ENCODE data around the gene TMEM120A.
A peak's percentile ranks its signal among the peaks of the same experiment; 100 is the strongest.

The TMEM120A gene

DNA sequence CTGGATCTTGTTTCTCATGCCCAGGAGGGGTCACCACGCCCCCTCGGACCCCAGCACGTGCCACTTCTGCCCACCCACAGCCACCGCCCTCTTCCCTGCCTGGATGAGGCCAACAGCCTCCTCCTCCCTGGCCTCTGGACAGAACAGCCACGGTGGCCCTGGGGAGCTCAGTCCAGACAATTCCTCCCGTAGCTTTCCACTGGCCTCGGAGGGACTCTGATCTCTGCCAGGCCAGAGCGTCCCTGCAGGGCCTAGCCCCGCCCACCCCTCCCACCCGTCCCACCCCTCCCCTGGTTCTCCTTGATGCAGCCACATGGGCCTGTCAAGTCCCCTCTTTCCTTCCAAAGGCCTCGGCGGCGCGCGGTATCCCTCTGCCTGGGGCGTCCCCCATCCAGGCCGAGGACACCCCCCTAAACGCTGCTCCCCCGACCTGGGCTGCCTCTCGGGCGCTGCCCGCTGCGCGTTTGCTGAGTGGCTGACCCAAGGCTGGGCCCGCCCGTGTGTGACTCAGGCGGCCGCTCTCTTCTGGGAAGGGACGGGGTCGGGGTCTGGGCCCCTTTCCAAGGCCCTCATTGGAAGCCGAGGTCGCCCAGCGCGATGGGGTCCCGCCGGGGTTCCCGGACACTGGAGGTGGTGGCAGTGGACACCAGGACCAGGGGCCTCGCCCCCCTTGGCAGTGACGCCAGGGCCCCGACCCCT, 557 bp downstream of the TMEM120A start:
- H3K9ac ChIP-seq (ENCODE audit: low read depth, low read length) = peak overlapping the region; percentile 51; the same call in 1 of the 2 replicates
- no peaks in the 10 kb centered on the region for H3K27me3 ChIP-seq (ENCODE audit: insufficient read depth, low read length)
- H3K4me3 ChIP-seq (ENCODE audit: low read length) = peak overlapping the region; percentile 80
- H3K36me3 ChIP-seq (ENCODE audit: insufficient read depth, low read depth, low read length) = peaks cover 7% of the 10 kb centered on the region; the same call in 1 of the 2 replicates
- no peak overlapping the region for H3K27ac ChIP-seq (ENCODE audit: low read length)
- peaks cover 3% of the 10 kb centered on the region; the same call in 1 of the 2 replicates for H3K4me1 ChIP-seq (ENCODE audit: insufficient read depth, low read length)
- no peaks in the 10 kb centered on the region for H3K9me3 ChIP-seq (ENCODE audit: insufficient read depth, low read depth, low read length)

DNA sequence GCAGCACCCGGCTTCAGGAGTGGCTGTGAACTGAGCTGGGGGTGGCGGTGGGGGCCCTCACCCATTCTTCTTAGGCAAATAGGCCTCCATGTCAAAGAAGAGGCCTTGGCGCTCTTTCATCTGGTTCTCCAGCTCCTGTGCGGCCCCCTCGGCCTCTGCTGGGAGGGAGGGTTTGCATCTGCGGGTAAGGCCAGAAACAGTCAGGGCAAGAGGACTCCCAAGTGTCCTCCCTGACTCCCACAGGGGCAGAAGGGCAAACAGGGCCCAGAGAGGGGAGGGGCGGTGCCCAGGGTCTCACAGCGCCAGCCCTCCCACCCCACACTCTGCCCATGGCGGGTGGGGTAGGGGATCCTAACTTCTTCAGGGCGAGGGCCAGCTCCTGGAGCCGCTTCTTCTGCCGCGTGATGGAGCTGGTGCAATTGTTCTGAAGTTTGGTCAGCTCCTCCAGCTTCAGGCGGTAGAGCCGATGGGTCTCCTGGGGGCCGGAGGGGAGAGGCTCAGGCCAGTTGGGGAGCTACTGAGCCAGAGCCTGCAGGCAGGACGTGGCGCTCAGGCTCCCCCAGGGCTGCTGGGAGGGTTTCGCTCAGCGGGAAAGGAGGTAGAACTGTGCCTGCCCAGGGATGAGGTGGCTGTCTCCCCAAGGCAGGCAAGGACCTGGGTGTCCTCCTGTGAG, 2.2 kb downstream of the TMEM120A start:
- H3K4me1 ChIP-seq (ENCODE audit: insufficient read depth, low read length) = peaks cover 3% of the 10 kb centered on the region; the same call in 1 of the 2 replicates
- H3K27ac ChIP-seq (ENCODE audit: low read length) = no peak overlapping the region
- H3K9ac ChIP-seq (ENCODE audit: low read depth, low read length) = no peak overlapping the region

DNA sequence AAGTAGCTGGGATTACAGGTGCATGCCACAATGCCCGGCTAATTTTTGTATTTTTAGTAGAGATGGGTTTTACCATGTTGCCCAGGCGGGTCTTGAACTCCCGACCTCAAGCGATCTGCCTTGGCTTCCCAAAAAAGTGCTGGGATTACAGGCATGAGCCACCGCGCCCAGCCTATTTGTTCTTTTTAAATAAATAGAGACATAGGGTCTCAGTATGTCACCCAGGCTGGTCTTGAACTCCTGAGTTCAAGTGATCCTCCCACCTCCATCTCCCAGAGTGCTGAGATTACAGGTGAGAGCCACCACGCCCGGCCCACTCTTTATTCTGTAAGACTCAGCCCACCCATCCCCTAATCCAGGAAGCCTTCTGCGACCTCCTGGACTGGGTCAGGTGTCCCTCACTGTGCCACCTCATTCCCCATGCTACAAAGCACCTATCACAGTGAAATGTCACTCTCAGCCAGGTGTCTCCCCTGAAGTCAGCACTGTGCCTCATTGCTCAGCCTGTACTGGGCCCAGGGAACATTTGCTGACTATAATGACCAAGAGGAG, 2.8 kb downstream of the TMEM120A start:
- H3K27me3 ChIP-seq (ENCODE audit: insufficient read depth, low read length) = no peaks in the 10 kb centered on the region
- H3K9ac ChIP-seq (ENCODE audit: low read depth, low read length) = no peak overlapping the region
- H3K4me1 ChIP-seq (ENCODE audit: insufficient read depth, low read length) = peaks cover 3% of the 10 kb centered on the region; the same call in 1 of the 2 replicates
- no peaks in the 10 kb centered on the region for H3K9me3 ChIP-seq (ENCODE audit: insufficient read depth, low read depth, low read length)
- no peak overlapping the region for H3K4me3 ChIP-seq (ENCODE audit: low read length)
- no peak overlapping the region for H3K27ac ChIP-seq (ENCODE audit: low read length)
- H3K36me3 ChIP-seq (ENCODE audit: insufficient read depth, low read depth, low read length) = peaks cover 17% of the 10 kb centered on the region

More for the DNA sequence above, 2.2 kb downstream of the TMEM120A start:
- Histone ChIP-seq H3K36me3 (ENCODE audit: insufficient read depth, low read depth, low read length) (peaks cover 14% of the 10 kb centered on the region), H3K9me3 (ENCODE audit: insufficient read depth, low read depth, low read length) (no peaks in the 10 kb centered on the region), H3K4me3 (ENCODE audit: low read length) (no peak overlapping the region), H3K27me3 (ENCODE audit: insufficient read depth, low read length) (no peaks in the 10 kb centered on the region)

DNA sequence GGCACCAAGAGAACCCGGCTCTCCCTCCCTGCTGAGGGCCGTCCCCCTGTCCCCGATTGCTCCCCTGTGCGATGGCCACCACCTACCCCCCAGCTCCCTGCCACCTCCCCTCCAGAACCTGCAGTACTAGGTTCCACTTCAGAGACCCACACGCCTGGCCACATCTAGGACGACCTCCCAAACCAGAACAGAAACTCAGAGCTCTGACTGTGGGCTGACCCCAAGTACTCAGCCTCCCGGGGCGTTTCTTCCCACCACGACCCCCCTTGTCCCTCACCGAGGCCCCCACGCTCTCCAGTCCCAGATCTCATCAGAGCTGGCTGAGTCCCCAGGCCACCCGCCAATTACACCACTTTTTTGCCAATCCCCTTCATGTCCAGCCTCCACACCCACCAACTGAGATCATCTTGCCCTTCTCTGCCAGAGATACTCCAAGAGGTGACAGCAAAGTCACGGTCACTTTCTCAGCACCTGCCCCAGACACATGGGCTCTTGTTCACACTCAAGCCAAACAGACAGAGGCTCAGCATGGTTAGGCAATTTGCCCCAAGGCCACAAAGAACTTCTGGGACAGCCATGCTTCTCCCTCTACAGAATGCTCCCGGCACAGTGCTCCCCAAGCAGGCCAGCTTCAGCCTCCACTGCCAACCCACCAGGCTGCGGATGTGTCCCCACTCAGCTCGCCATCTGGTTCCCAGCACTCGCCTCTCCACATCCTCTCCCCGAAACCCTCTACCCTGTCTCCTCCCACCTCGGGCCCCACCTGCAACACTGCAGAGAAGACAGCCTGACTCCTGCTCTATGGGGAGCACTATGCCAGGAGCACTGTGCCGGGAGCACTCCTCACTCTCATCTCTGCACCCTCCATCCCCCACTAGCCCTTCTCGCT, 4.7 kb downstream of the TMEM120A start:
- Histone ChIP-seq H3K27ac (ENCODE audit: low read length) (no peak overlapping the region), H3K36me3 (ENCODE audit: insufficient read depth, low read depth, low read length) (peaks cover 32% of the 10 kb centered on the region), H3K27me3 (ENCODE audit: insufficient read depth, low read length) (no peaks in the 10 kb centered on the region), H3K4me1 (ENCODE audit: insufficient read depth, low read length) (peaks cover under 1% of the 10 kb centered on the region; the same call in 1 of the 2 replicates), H3K9me3 (ENCODE audit: insufficient read depth, low read depth, low read length) (no peaks in the 10 kb centered on the region), H3K9ac (ENCODE audit: low read depth, low read length) (no peak overlapping the region), H3K4me3 (ENCODE audit: low read length) (no peak overlapping the region)

DNA sequence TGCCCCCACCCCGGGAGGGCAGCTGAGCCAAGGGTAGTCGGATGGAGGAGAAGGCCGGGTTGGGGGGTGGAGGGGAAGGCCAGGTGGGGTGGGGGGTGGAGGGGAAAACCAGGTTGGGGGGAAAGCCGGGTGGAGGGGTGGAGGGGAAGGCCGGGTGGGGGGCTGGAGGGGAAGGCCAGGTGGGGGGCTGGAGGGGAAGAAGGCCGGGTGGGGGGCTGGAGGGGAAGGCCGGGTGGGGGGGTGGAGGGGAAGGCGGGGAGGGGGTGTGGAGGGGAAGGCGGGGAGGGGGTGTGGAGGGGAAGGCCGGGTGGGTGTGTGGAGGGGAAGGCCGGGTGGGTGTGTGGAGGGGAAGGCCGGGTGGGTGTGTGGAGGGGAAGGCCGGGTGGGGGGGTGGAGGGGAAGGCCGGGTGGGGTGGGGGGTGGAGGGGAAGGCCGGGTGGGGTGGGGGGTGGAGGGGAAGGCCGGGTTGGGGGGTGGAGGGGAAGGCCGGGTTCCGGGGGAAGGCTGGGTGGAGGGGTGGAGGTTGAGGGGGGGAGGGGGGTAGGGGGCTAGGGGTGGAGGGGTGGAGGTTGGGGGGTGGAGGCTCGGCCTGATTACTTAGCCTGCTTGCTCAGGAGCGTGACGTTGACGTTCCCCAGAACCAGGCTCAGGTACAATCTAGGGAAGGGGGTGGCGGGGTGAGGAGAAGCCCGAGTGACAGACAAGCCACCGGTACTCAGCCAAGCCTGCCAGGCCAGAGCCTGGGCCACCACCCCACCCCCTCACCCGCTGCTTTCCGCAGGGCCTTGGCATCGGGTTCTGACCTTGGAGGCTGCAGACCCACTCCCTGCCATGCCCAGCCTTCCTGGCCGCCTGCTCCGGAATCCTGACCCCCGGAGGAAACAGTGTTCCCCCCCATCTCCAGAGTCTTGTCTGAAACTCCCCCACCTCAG, 5.6 kb downstream of the TMEM120A start:
- Histone ChIP-seq H3K36me3 (ENCODE audit: insufficient read depth, low read depth, low read length) (peaks cover 41% of the 10 kb centered on the region), H3K9me3 (ENCODE audit: insufficient read depth, low read depth, low read length) (no peaks in the 10 kb centered on the region), H3K9ac (ENCODE audit: low read depth, low read length) (no peak overlapping the region), H3K4me1 (ENCODE audit: insufficient read depth, low read length) (no peaks in the 10 kb centered on the region), H3K27ac (ENCODE audit: low read length) (no peak overlapping the region), H3K27me3 (ENCODE audit: insufficient read depth, low read length) (no peaks in the 10 kb centered on the region), H3K4me3 (ENCODE audit: low read length) (no peak overlapping the region)

DNA sequence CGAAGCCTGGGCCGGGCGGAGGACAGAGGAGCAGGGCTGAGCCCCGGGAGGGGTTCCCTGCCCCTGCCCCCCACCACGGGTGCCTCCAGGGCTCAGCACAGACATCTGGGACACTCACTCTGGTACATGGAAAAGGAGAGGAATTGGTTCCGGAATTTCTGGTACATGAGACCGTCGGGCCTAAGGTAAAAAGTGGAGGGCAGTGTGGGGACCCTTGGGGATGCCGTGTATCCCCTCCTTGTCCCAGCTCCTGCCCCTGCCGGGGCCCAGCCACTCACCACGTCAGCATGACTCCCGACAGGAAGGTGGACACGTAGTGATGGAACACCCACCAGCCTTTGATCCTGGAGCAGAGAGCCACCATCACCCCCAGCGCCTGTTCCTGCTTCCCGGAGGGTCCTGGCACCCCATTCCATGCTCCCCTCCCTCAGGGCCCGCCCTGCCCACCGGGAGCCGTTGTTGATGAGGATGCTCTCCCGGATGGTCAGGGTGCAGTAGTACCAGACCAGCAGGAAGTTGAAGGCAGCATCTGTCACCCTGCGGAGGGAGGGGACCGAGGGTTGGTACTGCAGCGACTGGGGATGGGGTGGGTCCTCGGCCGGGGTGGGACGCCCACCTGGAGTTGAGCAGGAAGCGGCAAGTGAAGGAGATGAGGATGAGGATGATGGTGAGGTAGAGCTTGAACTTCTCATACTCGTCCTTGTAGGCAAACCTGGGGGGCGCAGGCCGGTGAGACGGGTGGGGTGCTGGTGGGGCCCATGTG, 6.4 kb downstream of the TMEM120A start:
- Histone ChIP-seq H3K9me3 (ENCODE audit: insufficient read depth, low read depth, low read length) (no peaks in the 10 kb centered on the region), H3K9ac (ENCODE audit: low read depth, low read length) (no peak overlapping the region), H3K27me3 (ENCODE audit: insufficient read depth, low read length) (no peaks in the 10 kb centered on the region), H3K36me3 (ENCODE audit: insufficient read depth, low read depth, low read length) (peaks cover 49% of the 10 kb centered on the region), H3K4me1 (ENCODE audit: insufficient read depth, low read length) (no peaks in the 10 kb centered on the region), H3K4me3 (ENCODE audit: low read length) (no peak overlapping the region), H3K27ac (ENCODE audit: low read length) (no peak overlapping the region)

DNA sequence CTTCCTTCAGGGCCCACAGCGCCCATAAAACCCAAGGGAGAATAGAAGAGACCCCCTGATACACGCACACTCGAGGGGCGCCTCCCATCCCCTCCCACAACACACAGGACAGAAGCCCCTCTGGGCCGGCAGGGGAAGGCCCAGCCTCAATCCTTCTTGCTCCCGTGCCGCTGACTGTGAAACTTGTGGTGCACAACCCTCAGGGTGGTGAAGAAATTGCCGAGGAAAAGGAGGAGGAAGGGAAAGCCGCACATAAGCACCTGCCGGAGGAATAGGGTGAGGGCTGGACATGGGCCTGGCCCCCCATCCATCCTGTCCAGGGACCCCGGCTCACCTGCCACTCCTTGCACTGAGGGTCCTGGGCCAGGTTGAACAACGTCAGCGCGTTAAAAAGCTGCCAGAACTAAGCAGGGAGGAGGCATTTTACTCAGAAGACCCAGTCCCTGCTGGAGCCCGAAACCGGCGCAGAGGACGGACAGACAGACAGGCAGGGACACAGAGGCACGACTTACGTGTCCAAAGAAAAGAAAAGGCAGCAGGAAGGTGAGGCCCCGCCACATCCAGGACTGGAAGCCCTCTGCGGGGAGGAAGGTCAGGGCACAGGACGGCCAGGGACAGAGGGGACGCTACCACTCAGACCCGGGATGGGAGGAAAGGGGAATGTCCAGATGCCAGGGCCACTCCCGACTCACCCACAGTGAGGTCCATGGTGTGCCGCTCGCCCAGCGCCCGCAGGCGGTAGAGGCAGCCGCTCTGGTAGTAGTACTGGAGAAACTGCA, 7.2 kb downstream of the TMEM120A start:
- Histone ChIP-seq H3K9ac (ENCODE audit: low read depth, low read length) (no peak overlapping the region), H3K9me3 (ENCODE audit: insufficient read depth, low read depth, low read length) (no peaks in the 10 kb centered on the region), H3K4me1 (ENCODE audit: insufficient read depth, low read length) (no peaks in the 10 kb centered on the region), H3K27ac (ENCODE audit: low read length) (no peak overlapping the region), H3K27me3 (ENCODE audit: insufficient read depth, low read length) (no peaks in the 10 kb centered on the region), H3K36me3 (ENCODE audit: insufficient read depth, low read depth, low read length) (peaks cover 57% of the 10 kb centered on the region), H3K4me3 (ENCODE audit: low read length) (no peak overlapping the region)

DNA sequence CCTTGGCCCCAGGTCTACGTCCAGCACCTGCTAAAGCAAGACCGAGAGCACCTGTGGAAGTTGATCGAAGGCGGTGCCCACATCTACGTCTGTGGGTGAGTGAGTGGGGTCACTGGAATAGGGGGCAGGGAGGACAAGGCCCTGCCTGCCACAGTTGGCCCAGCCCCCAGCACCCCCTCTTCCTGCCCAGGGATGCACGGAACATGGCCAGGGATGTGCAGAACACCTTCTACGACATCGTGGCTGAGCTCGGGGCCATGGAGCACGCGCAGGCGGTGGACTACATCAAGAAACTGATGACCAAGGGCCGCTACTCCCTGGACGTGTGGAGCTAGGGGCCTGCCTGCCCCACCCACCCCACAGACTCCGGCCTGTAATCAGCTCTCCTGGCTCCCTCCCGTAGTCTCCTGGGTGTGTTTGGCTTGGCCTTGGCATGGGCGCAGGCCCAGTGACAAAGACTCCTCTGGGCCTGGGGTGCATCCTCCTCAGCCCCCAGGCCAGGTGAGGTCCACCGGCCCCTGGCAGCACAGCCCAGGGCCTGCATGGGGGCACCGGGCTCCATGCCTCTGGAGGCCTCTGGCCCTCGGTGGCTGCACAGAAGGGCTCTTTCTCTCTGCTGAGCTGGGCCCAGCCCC, 8.1 kb downstream of the TMEM120A start:
- H3K4me1 ChIP-seq (ENCODE audit: insufficient read depth, low read length) = no peaks in the 10 kb centered on the region
- H3K27ac ChIP-seq (ENCODE audit: low read length) = no peak overlapping the region
- no peaks in the 10 kb centered on the region for H3K9me3 ChIP-seq (ENCODE audit: insufficient read depth, low read depth, low read length)
- peaks cover 66% of the 10 kb centered on the region for H3K36me3 ChIP-seq (ENCODE audit: insufficient read depth, low read depth, low read length)
- no peak overlapping the region for H3K9ac ChIP-seq (ENCODE audit: low read depth, low read length)
- H3K27me3 ChIP-seq (ENCODE audit: insufficient read depth, low read length) = no peaks in the 10 kb centered on the region
- no peak overlapping the region for H3K4me3 ChIP-seq (ENCODE audit: low read length)

DNA sequence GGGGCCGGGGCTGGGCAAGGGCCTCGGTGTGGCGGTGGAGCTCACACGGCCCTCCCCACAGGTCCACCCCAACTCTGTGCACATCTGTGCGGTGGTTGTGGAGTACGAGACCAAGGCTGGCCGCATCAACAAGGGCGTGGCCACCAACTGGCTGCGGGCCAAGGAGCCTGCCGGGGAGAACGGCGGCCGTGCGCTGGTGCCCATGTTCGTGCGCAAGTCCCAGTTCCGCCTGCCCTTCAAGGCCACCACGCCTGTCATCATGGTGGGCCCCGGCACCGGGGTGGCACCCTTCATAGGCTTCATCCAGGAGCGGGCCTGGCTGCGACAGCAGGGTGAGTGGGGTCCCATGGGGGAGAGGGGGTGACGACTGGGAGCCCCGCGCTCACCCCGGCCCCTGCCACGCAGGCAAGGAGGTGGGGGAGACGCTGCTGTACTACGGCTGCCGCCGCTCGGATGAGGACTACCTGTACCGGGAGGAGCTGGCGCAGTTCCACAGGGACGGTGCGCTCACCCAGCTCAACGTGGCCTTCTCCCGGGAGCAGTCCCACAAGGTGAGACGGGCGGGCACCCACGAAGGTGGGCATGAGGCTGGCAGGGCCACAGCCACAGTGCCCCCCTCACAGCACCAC, 8.8 kb downstream of the TMEM120A start:
- Histone ChIP-seq H3K9ac (ENCODE audit: low read depth, low read length) (no peak overlapping the region), H3K27ac (ENCODE audit: low read length) (no peak overlapping the region), H3K4me1 (ENCODE audit: insufficient read depth, low read length) (no peaks in the 10 kb centered on the region), H3K4me3 (ENCODE audit: low read length) (no peak overlapping the region), H3K9me3 (ENCODE audit: insufficient read depth, low read depth, low read length) (no peaks in the 10 kb centered on the region), H3K27me3 (ENCODE audit: insufficient read depth, low read length) (no peaks in the 10 kb centered on the region), H3K36me3 (ENCODE audit: insufficient read depth, low read depth, low read length) (peaks cover 72% of the 10 kb centered on the region)

Data from iPS-20b (cell line).